ENCODE data around the gene FYTTD1. TPM values are rescaled to one million over a fixed set of nuclear protein-coding genes. Genes with fewer than 3 reads are reported as not detected.
"Not testable (repeated sequence)": the region's sequence is repeated elsewhere in the genome, so short reads cannot be mapped to it uniquely, and the experiment has no call there.

Gene FYTTD1
- 60.2 TPM for polyA plus RNA-seq (2013, experiment 1 of 2; ENCODE audit: insufficient read length)
- polyA plus RNA-seq (2013, experiment 2 of 2; ENCODE audit: insufficient read length): 61.1 TPM

- DNase-seq: peak; percentile 88
These were observed at the start of gene FYTTD1 for GRCh38 chr3:197749601-197750395. FYTTD1 (plus strand) TSS chr3:197749883; CDS start chr3:197749972, 89 bp downstream.

GRCh38 chr3:197700095-197700494 lies 49.6 kb upstream of the FYTTD1 start:
- DNase-seq: no peak

GRCh38 chr3:197701841-197702240 lies 47.8 kb upstream of the FYTTD1 start:
- DNase-seq: no peak

GRCh38 chr3:197706658-197707057 lies 43.0 kb upstream of the FYTTD1 start:
- no peak for DNase-seq

- no peak for DNase-seq
These were observed 40.5 kb upstream of the FYTTD1 start for GRCh38 chr3:197709135-197709534.

GRCh38 chr3:197710965-197711364 lies 38.7 kb upstream of the FYTTD1 start:
- DNase-seq: not testable (repeated sequence)

- DNase-seq: peak; percentile 97
These were observed 37.5 kb upstream of the FYTTD1 start for GRCh38 chr3:197711973-197712707.

GRCh38 chr3:197713477-197713822 lies 36.2 kb upstream of the FYTTD1 start:
- no peak for DNase-seq

- DNase-seq: no peak
These were observed 35.4 kb upstream of the FYTTD1 start for GRCh38 chr3:197714251-197714650.

- peak; percentile 67 for DNase-seq
These were observed 30.8 kb upstream of the FYTTD1 start for GRCh38 chr3:197718891-197719290.

- DNase-seq: no peak
These were observed 29.0 kb upstream of the FYTTD1 start for GRCh38 chr3:197720694-197721093.

GRCh38 chr3:197722734-197723133 lies 26.9 kb upstream of the FYTTD1 start:
- DNase-seq: no peak

GRCh38 chr3:197727878-197728277 lies 21.8 kb upstream of the FYTTD1 start:
- DNase-seq: not testable (repeated sequence)

- no peak for DNase-seq
These were observed 21.2 kb upstream of the FYTTD1 start for GRCh38 chr3:197728487-197728886.

GRCh38 chr3:197730200-197730599 lies 19.5 kb upstream of the FYTTD1 start:
- DNase-seq: peak; percentile 83

- not testable (repeated sequence) for DNase-seq
These were observed 18.9 kb upstream of the FYTTD1 start for GRCh38 chr3:197730770-197731169.

- DNase-seq: not testable (repeated sequence)
These were observed 18.2 kb upstream of the FYTTD1 start for GRCh38 chr3:197731483-197731882.

- no peak for DNase-seq
These were observed 16.6 kb upstream of the FYTTD1 start for GRCh38 chr3:197733042-197733441.

- DNase-seq: no peak
These were observed 14.9 kb upstream of the FYTTD1 start for GRCh38 chr3:197734667-197735318.

- DNase-seq: no peak
These were observed 13.6 kb upstream of the FYTTD1 start for GRCh38 chr3:197736010-197736490.

- peak; percentile 94 for DNase-seq
These were observed 13.0 kb upstream of the FYTTD1 start, which contains the start of gene RUBCN for GRCh38 chr3:197736491-197737318. RUBCN (minus strand) TSS chr3:197736904; CDS start chr3:197736719, 185 bp downstream.

- no peak for DNase-seq
These were observed 12.4 kb upstream of the FYTTD1 start for GRCh38 chr3:197737319-197737649.
